GM19463 (cell line): Measurements from ENCODE around the gene SRD5A3.

ENCODE experiments used
- ATAC-seq: cut with Tn5 transposase; IDR thresholded peaks from one replicate; pipeline ENCODE4 v1.9.1; 2021; ENCODE audit warnings: mild to moderate bottlenecking, moderate library complexity; ENCODE audit not compliant: unreplicated experiment

SRD5A3 gene

GRCh38 chr4:55405073-55405472 lies 59.0 kb downstream of the SRD5A3 start:
- ATAC-seq, result no peak

DNA sequence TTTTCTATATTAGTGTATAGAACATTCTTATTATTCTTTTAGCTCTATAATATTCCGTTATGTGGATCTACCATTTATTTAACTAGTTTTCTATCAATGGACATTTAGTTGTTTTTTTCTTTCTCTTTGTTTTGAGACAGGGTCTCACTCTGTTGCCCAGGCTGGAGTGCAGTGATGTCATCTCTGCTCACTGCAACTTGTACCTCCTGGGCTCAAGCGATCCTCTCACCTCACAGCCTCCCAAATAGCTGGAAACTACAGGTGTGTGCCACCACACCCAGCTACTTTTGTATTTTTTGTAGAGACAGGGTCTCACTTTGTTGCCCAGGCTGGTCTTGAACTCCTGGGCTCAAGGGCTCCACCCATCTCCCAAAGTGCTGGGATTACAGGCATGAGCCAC lies 60.5 kb downstream of the SRD5A3 start:
- ATAC-seq, result no peak

DNA sequence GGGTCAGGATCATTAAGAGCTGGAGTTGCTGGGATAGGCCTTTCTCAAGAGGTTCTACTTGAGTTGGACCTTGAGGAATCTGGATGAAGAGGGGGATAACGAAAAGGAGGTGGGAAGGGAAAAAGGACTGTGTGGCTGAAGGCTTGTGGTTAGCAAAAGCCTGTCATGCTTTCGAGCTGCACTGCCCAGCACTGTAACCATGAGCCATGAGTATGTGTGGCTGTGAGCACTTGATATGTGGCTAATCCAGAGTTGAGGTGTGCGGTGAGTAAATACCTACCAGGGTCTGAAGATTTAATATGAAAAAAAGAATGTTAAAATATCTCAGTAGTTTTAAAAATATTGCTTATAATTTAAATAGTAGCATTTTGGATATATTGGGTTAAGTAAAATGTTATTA lies 61.1 kb downstream of the SRD5A3 start:
- ATAC-seq, result no peak

GRCh38 chr4:55407764-55408163 lies 61.7 kb downstream of the SRD5A3 start:
- no peak for ATAC-seq

- peak; percentile 93 for ATAC-seq
Observed at GRCh38 chr4:55409468-55410171, 63.6 kb downstream of the SRD5A3 start.

- ATAC-seq, result no peak
Observed at GRCh38 chr4:55410431-55410830, 64.4 kb downstream of the SRD5A3 start.

GRCh38 chr4:55411621-55412020 lies 65.6 kb downstream of the SRD5A3 start:
- ATAC-seq, result no peak

DNA sequence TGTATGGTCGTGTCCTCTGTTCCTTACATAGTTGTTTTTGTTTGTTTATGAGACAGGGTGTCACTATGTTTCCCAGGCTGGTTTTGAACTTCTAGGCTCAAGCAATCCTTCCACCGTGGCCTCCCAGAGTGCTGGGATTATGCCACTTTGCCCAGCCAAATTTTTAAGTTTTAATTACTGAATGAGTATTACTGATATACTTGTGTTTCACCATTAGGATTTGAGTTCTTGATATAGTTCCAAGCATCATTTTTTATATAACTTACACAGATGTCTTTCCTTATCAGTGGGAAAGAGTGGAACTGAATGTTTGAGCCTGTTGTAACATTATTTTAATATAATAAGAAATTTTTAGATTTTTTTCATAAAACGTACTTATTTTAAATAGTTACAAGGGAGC lies 70.1 kb downstream of the SRD5A3 start:
- no peak for ATAC-seq
